ENCODE data around the gene RXRA. TPM values are rescaled to one million over a fixed set of nuclear protein-coding genes. Genes with fewer than 3 reads are reported as not detected.

Gene RXRA
- total RNA-seq, 1 donor from 2014 or later: 66.9 TPM

- Mint-ChIP-seq H3K27ac (peak overlapping the region; percentile 43), H3K36me3 (no peaks in the 10 kb centered on the region), H3K27me3 (no peaks in the 10 kb centered on the region), H3K4me1 (ENCODE audit: unreplicated experiment) (peaks cover 39% of the 10 kb centered on the region), H3K9me3 (no peaks in the 10 kb centered on the region), H3K4me3 (peak overlapping the region; percentile 49)
- TF ChIP-seq, protein P1, sequence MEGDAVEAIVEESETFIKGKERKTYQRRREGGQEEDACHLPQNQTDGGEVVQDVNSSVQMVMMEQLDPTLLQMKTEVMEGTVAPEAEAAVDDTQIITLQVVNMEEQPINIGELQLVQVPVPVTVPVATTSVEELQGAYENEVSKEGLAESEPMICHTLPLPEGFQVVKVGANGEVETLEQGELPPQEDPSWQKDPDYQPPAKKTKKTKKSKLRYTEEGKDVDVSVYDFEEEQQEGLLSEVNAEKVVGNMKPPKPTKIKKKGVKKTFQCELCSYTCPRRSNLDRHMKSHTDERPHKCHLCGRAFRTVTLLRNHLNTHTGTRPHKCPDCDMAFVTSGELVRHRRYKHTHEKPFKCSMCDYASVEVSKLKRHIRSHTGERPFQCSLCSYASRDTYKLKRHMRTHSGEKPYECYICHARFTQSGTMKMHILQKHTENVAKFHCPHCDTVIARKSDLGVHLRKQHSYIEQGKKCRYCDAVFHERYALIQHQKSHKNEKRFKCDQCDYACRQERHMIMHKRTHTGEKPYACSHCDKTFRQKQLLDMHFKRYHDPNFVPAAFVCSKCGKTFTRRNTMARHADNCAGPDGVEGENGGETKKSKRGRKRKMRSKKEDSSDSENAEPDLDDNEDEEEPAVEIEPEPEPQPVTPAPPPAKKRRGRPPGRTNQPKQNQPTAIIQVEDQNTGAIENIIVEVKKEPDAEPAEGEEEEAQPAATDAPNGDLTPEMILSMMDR (conservative IDR thresholded peaks at IDR 0.05): no peak
- DNase-seq (ENCODE audit: extremely low spot score, unreplicated experiment): no peak
These were observed 7.1 kb downstream of the RXRA start for GRCh38 chr9:134333234-134333873.

DNA sequence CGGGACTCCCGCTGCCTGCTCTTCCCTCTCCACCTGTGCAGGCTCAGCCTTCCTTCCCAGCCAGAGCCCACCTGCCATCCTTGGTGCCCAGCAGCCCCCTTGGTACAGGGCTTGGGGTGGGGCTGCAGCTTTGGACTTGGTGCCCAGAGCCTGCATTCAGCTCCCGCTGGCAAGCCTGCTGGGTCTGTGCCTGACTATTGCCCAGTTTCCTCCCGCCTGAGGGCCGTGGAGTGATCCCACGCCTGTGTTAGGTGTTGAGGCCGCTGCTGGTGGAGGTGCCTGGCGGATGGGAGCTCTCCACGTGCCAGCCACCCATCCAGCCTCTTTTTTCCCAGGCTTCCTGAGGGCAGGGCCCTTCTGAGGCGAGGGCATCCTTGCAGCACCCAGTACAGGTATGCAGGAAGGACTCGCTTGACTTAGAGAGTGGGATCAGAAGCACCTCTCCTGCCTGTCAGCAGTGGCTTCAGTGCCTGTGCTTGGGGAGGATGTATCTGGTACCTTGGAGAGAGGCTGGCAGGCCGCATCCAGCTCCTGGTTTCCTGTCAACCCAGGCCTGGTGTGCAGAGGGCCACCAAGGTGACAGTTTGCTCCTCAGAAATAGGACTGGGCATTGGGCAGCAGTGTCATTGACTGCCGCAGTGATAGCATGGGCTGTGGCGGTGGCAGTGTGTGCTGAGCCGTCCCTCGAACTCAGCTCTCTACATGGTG, 7.8 kb downstream of the RXRA start:
- Mint-ChIP-seq H3K9me3 (no peaks in the 10 kb centered on the region), H3K27ac (no peak overlapping the region), H3K4me1 (ENCODE audit: unreplicated experiment) (peaks cover 38% of the 10 kb centered on the region), H3K36me3 (no peaks in the 10 kb centered on the region), H3K4me3 (no peak overlapping the region), H3K27me3 (no peaks in the 10 kb centered on the region)
- TF ChIP-seq, protein P1 (conservative IDR thresholded peaks at IDR 0.05): no peak
- no peak for DNase-seq (ENCODE audit: extremely low spot score, unreplicated experiment)

- Mint-ChIP-seq H3K27me3 (no peaks in the 10 kb centered on the region), H3K36me3 (no peaks in the 10 kb centered on the region), H3K27ac (no peak overlapping the region), H3K9me3 (no peaks in the 10 kb centered on the region), H3K4me3 (no peak overlapping the region), H3K4me1 (ENCODE audit: unreplicated experiment) (peaks cover 35% of the 10 kb centered on the region)
- DNase-seq (ENCODE audit: extremely low spot score, unreplicated experiment): no peak
- TF ChIP-seq, protein P1 (conservative IDR thresholded peaks at IDR 0.05): no peak
These were observed 8.8 kb downstream of the RXRA start for GRCh38 chr9:134335061-134335460.

DNA sequence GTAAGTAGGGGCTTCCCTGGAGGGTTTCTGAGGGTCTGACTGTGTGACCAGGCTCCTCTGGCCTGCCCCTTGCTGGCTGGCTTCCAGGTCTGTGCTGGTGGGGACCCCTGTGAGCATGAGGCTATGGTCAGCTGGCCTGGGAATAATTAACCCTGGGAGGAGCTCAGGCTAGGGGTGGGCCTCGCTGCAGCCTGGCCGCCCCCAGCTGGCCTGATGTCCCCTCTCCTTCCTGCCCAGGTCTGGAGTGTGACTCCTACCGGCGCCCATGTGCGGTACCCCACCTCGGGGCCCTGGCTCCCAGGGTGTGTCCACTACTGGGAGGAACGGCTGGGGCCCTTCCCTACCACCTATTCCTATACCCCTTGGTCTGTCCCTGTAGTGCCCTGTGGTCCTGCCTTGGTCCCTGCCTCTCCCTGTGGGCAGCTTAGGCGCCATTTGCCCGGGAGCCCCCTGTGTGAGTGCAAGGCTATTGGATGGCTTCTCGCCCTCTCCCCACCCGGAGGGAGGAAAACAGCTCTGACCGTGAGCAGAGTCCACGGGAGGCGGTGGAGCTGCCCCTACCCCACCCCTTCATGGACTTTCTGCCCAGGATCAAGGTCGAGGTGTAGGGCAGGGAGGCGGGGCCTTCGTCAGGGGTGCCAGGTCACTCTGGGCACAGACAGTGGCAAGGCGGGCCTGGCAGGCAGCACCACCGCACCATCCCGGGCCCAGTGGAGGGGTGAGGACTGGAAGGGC, 9.4 kb downstream of the RXRA start:
- no peaks in the 10 kb centered on the region for H3K36me3 Mint-ChIP-seq
- no peak overlapping the region for H3K4me3 Mint-ChIP-seq
- TF ChIP-seq, protein P1 (conservative IDR thresholded peaks at IDR 0.05): no peak
- H3K9me3 Mint-ChIP-seq: no peaks in the 10 kb centered on the region
- no peak overlapping the region for H3K27ac Mint-ChIP-seq
- no peaks in the 10 kb centered on the region for H3K27me3 Mint-ChIP-seq
- DNase-seq (ENCODE audit: extremely low spot score, unreplicated experiment): no peak
- peaks cover 30% of the 10 kb centered on the region for H3K4me1 Mint-ChIP-seq (ENCODE audit: unreplicated experiment)

DNA sequence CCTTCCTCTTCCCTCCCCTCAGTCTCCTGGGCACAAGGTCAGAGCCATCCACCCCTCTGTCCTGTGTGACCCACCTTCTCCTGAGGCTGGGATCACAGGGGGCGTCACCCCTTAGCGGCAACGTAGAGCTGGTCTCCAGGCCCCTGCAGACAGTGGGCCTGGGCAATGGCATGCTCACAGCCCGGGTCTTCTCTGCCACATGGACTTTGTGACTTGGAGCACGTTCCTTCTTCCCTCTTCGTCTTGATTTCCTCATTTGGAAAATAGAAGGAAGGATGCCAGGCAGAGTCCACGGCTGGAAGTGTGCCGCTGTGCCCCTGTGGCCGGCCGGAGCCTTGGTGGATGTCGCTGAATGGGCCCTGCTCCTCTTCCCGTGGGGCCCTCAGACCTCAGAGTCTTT, 10.0 kb downstream of the RXRA start:
- Mint-ChIP-seq H3K4me1 (ENCODE audit: unreplicated experiment) (peaks cover 25% of the 10 kb centered on the region), H3K27me3 (no peaks in the 10 kb centered on the region), H3K4me3 (no peak overlapping the region), H3K27ac (no peak overlapping the region), H3K9me3 (no peaks in the 10 kb centered on the region), H3K36me3 (no peaks in the 10 kb centered on the region)
- TF ChIP-seq, protein P1 (conservative IDR thresholded peaks at IDR 0.05): no peak
- DNase-seq (ENCODE audit: extremely low spot score, unreplicated experiment): no peak

Data from type B pancreatic cell (in vitro differentiated cells).